ENCODE measurements around the gene CYP46A1.

DNA sequence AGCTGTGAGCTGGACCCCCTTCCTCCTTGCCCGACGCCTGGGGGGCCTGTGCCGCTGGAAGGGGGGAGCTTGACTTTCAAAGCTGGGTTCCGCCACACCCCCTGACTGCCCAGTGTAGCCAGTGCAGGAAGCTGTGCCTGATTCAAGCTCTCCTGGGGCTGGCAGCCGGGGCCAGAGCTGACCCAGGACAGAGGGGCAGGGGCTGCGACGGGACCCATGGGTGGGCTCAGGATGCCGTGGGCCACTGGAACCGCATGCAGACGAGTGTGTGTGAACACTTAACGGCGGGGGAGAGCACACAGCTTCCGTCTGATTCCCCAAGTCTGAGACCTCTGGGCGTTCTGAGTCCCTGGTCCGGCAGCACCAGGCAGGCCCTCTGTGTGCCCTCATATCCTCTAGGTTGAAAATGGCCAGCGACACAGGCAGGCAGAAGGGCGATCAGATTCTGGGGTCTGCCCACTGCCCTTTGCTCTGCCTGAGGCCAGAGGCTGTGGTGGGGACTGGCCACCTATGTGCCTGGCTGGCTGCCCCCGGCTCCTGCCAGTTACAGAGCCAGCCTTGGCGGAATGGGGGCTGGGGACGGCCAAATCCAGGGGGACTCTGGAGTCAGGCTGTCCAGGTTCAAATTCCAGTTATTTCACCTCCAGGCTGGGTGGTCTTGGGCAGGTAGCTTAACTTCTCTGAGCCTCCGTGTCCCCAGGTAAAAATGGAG lies 54.0 kb downstream of the CYP46A1 start:
- TF ChIP-seq, protein P1, sequence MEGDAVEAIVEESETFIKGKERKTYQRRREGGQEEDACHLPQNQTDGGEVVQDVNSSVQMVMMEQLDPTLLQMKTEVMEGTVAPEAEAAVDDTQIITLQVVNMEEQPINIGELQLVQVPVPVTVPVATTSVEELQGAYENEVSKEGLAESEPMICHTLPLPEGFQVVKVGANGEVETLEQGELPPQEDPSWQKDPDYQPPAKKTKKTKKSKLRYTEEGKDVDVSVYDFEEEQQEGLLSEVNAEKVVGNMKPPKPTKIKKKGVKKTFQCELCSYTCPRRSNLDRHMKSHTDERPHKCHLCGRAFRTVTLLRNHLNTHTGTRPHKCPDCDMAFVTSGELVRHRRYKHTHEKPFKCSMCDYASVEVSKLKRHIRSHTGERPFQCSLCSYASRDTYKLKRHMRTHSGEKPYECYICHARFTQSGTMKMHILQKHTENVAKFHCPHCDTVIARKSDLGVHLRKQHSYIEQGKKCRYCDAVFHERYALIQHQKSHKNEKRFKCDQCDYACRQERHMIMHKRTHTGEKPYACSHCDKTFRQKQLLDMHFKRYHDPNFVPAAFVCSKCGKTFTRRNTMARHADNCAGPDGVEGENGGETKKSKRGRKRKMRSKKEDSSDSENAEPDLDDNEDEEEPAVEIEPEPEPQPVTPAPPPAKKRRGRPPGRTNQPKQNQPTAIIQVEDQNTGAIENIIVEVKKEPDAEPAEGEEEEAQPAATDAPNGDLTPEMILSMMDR (tag by site-specific recombination; IDR thresholded peaks at IDR 0.05): no peak
- TF ChIP-seq MYNN (tag by site-specific recombination; IDR thresholded peaks at IDR 0.05; ENCODE audit: borderline replicate concordance) (no peak), ZNF785 (tag by site-specific recombination; IDR thresholded peaks at IDR 0.05) (no peak), ZNF416 (tag by site-specific recombination; IDR thresholded peaks at IDR 0.05) (no peak), ZNF670 (tag by site-specific recombination; IDR thresholded peaks at IDR 0.05; ENCODE audit: low read depth) (no peak), ZNF202 (tag by site-specific recombination; IDR thresholded peaks at IDR 0.05; ENCODE audit: borderline replicate concordance) (no peak), ZNF138 (tag by site-specific recombination; IDR thresholded peaks at IDR 0.05; ENCODE audit: borderline replicate concordance) (no peak), ZNF274 (IDR thresholded peaks at IDR 0.05; ENCODE audit: low read length) (no peak), ZNF274 (tag by site-specific recombination; IDR thresholded peaks at IDR 0.05; ENCODE audit: borderline replicate concordance) (no peak), ZNF302 (tag by site-specific recombination; IDR thresholded peaks at IDR 0.05; ENCODE audit: low read depth) (no peak), ZSCAN16 (tag by site-specific recombination; IDR thresholded peaks at IDR 0.05) (no peak), ZNF239 (tag by site-specific recombination; IDR thresholded peaks at IDR 0.05) (no peak)
- TF ChIP-seq, protein P2, sequence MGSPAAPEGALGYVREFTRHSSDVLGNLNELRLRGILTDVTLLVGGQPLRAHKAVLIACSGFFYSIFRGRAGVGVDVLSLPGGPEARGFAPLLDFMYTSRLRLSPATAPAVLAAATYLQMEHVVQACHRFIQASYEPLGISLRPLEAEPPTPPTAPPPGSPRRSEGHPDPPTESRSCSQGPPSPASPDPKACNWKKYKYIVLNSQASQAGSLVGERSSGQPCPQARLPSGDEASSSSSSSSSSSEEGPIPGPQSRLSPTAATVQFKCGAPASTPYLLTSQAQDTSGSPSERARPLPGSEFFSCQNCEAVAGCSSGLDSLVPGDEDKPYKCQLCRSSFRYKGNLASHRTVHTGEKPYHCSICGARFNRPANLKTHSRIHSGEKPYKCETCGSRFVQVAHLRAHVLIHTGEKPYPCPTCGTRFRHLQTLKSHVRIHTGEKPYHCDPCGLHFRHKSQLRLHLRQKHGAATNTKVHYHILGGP (tag by site-specific recombination; IDR thresholded peaks at IDR 0.05): no peak
- TF ChIP-seq, protein P3, sequence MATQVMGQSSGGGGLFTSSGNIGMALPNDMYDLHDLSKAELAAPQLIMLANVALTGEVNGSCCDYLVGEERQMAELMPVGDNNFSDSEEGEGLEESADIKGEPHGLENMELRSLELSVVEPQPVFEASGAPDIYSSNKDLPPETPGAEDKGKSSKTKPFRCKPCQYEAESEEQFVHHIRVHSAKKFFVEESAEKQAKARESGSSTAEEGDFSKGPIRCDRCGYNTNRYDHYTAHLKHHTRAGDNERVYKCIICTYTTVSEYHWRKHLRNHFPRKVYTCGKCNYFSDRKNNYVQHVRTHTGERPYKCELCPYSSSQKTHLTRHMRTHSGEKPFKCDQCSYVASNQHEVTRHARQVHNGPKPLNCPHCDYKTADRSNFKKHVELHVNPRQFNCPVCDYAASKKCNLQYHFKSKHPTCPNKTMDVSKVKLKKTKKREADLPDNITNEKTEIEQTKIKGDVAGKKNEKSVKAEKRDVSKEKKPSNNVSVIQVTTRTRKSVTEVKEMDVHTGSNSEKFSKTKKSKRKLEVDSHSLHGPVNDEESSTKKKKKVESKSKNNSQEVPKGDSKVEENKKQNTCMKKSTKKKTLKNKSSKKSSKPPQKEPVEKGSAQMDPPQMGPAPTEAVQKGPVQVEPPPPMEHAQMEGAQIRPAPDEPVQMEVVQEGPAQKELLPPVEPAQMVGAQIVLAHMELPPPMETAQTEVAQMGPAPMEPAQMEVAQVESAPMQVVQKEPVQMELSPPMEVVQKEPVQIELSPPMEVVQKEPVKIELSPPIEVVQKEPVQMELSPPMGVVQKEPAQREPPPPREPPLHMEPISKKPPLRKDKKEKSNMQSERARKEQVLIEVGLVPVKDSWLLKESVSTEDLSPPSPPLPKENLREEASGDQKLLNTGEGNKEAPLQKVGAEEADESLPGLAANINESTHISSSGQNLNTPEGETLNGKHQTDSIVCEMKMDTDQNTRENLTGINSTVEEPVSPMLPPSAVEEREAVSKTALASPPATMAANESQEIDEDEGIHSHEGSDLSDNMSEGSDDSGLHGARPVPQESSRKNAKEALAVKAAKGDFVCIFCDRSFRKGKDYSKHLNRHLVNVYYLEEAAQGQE (tag by site-specific recombination; IDR thresholded peaks at IDR 0.05): no peak
- TF ChIP-seq, protein P4, sequence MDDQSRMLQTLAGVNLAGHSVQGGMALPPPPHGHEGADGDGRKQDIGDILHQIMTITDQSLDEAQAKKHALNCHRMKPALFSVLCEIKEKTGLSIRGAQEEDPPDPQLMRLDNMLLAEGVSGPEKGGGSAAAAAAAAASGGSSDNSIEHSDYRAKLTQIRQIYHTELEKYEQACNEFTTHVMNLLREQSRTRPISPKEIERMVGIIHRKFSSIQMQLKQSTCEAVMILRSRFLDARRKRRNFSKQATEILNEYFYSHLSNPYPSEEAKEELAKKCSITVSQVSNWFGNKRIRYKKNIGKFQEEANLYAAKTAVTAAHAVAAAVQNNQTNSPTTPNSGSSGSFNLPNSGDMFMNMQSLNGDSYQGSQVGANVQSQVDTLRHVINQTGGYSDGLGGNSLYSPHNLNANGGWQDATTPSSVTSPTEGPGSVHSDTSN (CRISPR knock-in tag; IDR thresholded peaks at IDR 0.05): no peak
